LNCAP (cell line): ENCODE data around the gene ZNF700.

Source experiments
- CTCF ChIP-seq: fragments of 450-650 bp; IDR thresholded peaks from 2 replicates; pipeline ENCODE4 v1.5.1; 2017; ENCODE audit warnings: mild to moderate bottlenecking

ZNF700 gene

GRCh38 chr19:11924886-11925650 lies at the start of gene ZNF700:
ZNF700 (plus strand) TSS chr19:11925107; CDS start chr19:11925211, 104 bp downstream.
- TF ChIP-seq CTCF: no peak

GRCh38 chr19:11879687-11880266 lies 45.1 kb upstream of the ZNF700 start:
- peak; percentile 13; the same call in 1 of the 2 replicates for TF ChIP-seq CTCF

- TF ChIP-seq CTCF: no peak
These were observed 44.3 kb upstream of the ZNF700 start for GRCh38 chr19:11880598-11880997.

GRCh38 chr19:11881151-11881800 lies 43.6 kb upstream of the ZNF700 start:
- TF ChIP-seq CTCF: peak; percentile 67

GRCh38 chr19:11882606-11883005 lies 42.3 kb upstream of the ZNF700 start:
- no peak for TF ChIP-seq CTCF

- no peak for TF ChIP-seq CTCF
These were observed 37.7 kb upstream of the ZNF700 start for GRCh38 chr19:11887234-11887610.

- TF ChIP-seq CTCF: no peak
These were observed 37.0 kb upstream of the ZNF700 start, which contains the start of gene ZNF69 for GRCh38 chr19:11887611-11888531. ZNF69 (plus strand) TSS chr19:11887782; CDS start chr19:11887924, 142 bp downstream.
